Measurements from ENCODE around the gene ANKRD11.
"Not testable (repeated sequence)": the region's sequence is repeated elsewhere in the genome, so short reads cannot be mapped to it uniquely, and the experiment has no call there.

ANKRD11 gene

DNA sequence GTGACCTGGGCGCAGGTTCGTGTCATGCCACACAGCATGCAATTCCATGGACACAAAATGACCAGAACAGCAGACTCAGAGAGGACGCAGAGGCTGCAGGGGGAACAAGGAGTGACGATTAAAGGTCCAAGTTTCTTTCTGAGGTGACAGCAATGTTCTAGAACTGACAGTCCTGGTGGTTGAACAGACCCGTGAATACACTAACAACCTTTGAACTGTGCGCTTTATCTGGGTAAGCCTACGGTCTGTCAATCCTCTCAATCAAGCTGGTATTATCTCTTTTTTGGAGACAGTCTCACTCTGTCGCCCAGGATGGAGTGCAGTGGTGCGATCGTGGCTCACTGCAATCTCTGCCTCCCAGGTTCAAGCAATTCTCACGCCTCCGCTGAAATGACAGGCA is 138.7 kb downstream of the ANKRD11 start:
- DNase-seq (ENCODE audit: low read depth, low spot score) = no peak

- no peak for DNase-seq (ENCODE audit: low read depth, low spot score)
Measured at GRCh38 chr16:89350701-89351380, 139.5 kb downstream of the ANKRD11 start.

DNA sequence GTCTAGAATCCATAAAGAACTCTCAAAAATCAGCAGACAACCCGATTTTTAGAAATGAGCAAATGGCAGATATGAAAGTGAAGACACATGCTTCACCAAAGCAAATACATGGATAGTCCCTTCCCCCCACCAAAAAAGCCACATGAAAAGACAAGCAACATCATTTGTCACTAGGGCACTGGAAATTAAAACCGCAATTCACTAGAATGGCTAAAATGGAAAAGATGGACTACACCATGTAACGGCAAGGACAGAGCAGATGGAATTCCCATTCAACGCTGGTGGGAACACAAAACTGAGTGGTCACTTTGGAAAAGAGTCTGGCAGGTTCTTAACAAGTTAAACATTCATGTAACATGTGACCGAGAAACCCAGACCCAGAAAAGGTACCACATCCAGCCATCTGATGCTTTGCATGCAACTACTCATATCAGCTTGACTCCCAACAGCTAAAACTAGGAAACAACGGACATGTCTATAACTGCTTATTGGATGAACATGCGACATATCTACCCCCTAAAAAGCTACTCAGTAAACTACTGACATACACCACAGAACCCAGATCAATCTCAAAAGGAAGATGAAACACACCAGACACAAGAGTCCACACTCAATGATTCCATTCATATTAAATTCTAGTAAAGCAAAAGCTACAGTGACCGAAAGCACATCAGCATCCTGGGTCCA is 140.3 kb downstream of the ANKRD11 start:
- no peak for DNase-seq (ENCODE audit: low read depth, low spot score)

DNA sequence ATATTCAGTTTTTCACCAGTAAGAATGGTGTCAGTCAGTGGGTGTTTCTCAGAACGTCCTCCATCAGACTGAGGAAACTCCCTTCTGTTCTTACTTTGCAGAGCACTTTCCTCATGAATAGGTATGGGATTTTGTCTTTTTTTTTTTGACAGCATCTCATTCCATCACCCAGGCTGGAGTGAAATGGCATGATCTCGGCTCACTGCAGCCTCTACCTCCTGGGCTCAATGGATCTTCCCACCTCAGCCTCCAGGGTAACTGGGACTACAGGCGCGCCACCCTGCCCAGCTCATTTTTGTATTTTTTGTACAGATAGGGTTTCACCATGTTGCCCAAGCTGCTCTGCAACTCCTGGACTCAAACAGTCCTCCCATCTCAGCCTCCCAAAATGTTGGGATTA is 142.6 kb downstream of the ANKRD11 start:
- DNase-seq (ENCODE audit: low read depth, low spot score) = no peak

- no peak for DNase-seq (ENCODE audit: low read depth, low spot score)
Measured at GRCh38 chr16:89346869-89347268, 143.5 kb downstream of the ANKRD11 start.

DNA sequence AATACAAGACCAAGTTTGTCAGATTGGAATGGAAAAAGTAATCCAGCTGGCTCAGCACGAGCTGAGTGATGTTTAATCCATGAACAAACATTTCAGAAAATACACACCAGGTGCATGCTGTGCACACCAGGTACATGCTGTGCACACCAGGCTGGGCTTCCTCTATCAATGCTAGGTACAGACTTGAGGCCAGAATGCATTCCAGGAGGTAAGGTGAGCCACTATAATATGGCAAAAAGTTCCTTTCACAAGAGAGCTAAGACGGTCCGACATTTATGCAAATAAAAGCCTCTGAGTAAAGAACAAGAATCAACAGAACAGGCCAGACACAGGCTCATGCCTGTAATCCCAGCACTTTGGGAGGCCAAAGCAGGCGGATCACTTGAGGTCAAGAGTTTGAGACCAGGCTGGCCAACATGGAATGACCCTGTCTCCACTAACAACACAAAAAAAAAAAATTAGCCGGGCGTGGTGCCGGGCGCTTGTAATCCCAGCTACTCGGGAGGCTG is 144.7 kb downstream of the ANKRD11 start:
- DNase-seq (ENCODE audit: low read depth, low spot score) = no peak

DNA sequence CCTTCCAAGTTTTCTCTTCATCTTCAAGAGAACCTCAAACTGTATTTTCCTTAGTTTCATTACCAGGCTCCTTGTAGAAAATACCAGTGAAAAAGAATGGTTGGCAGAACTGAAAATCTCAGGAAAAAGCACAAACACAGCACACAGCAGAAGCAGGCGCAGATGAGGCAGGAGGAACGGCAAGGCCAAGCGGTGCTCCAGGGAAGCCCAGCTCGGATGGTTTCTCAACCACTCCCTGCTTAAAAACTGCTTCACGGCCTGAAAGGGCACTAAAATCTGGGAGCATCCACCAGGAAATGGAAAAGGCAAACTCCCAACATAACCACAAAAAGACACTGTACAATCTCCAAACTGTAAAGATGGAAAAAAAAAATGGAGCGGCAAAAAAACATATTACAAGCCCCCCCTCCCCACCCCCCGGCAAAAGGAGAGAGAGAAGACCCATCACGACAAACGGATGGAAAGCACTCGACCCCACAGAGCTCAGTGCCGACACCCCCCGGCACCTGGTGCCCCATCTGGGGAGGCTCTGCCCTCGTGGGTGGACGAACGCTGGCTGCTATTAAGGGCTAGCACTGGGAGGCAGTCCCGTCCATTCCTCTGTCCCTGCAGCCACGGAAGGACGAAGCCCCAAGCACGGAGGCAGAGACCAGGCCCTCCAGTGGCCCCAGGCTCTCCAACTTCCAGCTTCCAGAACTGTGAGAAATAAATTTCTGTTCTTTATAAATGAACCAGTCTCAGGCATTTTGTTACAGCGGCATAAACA is 145.3 kb downstream of the ANKRD11 start:
- no peak for DNase-seq (ENCODE audit: low read depth, low spot score)

- no peak for DNase-seq (ENCODE audit: low read depth, low spot score)
Measured at GRCh38 chr16:89344458-89344834, 145.9 kb downstream of the ANKRD11 start.

DNA sequence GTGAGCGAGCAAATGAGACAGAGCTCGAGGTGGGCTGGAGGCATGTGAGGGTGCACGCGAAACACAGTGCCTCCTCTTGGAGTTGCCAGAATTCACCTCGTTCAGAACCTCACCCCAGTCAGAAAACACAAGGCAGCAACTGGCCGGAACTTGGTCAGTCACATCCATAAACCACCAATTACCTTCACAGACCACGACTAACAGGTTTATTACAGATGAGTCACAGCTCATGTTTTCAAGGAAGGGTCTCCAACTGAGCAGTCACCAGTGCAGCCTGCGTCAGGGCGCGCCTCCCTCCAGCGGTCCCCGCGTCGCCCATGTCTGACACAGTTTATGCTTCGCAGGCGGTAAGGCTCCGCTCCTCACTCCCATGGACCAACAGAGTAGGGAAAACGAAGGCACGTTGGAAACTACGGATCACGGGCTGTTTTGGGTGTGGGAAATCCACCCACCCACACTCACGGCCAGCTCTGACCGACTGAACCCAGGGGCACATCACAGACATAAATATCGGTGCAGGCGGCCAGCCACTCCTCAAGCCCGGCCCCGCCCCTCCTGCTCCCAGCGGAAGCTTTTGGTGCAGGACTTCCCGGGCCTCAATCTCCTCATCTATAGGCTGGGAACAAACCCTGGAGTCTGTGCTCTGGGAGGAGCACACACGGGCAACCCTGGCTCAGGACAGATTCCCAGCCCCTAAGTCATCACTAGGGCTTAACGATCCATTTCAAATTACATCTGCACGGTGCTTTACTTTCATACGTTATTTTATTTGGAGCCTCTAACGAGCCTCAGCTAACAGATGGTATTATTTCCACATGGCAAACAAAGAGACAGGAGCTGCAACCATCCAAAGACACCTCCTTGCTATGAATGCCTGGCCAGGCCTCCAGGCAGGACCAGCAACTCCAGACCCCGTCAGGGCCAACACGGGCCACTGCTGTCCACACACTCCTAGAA is 146.6 kb downstream of the ANKRD11 start:
- DNase-seq (ENCODE audit: low read depth, low spot score) = no peak

DNA sequence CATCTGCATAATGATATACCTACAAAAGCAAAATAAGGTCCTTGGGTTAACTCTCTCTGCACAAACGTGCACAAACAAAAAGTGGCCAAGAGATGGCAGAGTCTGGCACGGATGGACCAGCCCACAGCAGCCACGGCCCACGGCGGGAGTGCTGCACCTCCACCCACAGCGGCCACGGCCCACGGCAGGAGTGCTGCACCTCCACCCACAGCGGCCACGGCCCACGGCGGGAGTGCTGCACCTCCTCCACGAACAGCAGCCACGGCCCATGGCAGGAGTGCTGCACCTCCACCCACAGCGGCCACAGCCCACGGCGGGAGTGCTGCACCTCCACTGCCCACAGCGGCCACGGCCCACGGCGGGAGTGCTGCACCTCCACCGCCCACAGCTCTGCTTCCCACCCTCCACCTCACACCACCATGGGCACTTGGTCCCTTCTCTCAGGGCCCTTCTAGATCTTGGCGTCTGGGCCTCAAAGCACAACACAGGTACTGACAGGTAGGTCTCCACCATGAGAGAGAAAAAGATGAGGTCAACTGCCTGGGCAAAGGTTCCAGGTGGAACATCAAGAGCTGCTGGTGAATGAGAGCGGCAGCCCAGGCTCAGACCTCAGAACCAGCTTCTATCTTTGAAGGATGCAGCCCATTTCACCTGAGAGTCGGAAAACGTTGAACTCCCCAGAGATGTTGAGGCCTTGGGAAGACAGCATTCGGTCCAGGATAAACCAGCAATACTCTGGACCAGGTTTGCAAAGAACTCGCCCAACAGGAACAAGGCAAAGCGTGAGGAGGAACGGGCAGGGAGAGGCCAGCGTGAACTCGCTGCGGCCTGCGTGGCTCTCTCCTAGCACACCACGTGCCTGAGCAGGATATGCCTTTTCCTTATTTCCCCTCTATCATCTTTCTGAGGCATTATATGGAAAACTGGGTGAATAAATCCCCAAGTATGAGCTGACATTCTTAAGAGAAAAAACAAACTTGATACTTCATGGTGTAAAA is 148.4 kb downstream of the ANKRD11 start:
- no peak for DNase-seq (ENCODE audit: low read depth, low spot score)

GRCh38 chr16:89341279-89341678 is 149.1 kb downstream of the ANKRD11 start:
- no peak for DNase-seq (ENCODE audit: low read depth, low spot score)

- DNase-seq (ENCODE audit: low read depth, low spot score) = no peak
Measured at GRCh38 chr16:89338863-89339262, 151.5 kb downstream of the ANKRD11 start.

- DNase-seq (ENCODE audit: low read depth, low spot score) = no peak
Measured at GRCh38 chr16:89337965-89338364, 152.4 kb downstream of the ANKRD11 start.

DNA sequence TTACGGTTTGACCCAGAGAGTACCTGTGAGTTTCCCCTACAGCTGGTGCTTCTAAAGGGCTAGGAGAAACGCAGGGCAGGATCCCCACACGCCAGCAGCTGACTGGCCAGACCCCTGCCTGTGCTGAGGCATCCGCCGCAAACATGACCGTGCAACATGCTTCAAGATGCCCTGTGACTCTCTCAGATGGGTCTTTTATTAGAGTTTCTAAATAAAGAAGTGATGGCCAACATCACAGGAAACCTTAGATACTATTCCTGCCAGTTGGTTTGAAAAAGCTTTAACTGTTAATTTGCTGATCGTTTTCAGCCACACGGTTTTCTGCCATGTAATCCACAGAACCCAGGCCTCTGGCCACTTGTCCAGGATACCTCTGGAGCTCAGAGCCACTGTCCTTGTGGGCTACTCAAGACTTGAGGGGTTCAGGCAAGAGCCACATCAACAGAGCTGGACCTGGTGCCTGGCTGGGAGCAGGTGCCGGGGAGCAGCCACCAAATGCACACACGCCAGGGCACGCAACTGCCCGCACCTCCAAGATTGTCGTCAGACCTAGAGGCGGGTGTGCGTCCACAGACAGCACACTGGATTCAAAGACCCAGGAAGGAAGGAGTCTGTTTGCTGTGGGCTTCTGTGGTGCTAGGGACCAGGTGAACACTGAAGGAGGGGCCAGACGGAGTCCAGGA is 154.4 kb downstream of the ANKRD11 start:
- no peak for DNase-seq (ENCODE audit: low read depth, low spot score)

DNA sequence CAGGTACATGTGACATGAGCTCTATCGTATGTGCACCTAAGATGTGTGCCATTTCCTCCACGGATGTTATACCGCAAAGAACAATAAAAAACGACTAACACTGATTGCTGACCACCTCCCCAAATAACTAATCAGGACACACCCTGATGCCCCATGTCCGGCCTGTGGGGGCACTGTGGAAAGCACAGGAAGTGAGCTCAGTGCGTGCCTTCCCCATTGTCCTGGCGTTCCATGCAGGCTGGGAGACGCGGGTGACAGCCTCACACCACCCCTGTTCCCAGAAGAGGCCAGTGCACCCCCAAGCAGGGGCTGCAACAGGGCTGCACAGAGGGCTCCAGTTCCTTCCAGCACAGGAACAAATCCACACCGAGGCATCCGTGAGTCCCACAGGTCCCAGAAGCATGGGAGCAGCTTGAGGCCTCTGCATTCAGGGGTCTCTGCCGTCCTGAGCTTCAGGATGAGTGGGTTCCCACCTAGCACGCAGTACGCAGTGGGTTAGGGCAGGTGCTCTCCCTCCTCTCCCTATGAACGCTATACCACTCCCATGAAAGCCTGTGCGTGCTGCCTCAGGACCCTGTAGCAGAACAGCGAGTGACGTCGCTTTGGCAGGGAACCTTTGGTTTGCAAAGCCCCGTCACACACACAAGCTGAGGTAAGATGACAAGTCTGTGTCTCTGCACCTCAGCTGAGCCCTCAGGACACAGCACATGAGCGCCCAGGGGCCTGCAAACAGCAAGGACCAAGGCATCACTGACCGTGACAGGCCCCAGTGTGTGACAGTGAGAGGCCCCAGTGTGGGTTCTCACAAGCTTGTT is 155.2 kb downstream of the ANKRD11 start:
- no peak for DNase-seq (ENCODE audit: low read depth, low spot score)

DNA sequence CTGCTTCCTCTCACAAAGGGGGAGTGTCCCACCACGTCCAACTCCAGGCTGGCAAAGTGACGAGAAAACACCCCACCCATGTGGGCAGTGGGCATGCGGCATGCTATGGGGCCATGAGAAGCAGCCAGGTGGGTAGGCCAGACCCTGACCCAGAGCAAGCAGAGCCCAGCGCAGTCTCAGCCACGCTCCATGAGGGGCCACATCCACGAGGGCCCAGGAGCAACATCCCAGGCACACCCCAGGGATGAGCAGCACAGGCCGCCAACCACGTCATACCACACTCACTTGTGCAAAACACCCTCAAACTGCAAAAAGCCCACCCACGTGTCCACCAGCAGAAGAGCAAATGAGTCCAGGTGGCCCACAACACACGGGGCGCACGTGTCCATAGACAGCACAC is 155.9 kb downstream of the ANKRD11 start:
- no peak for DNase-seq (ENCODE audit: low read depth, low spot score)

- DNase-seq (ENCODE audit: low read depth, low spot score) = no peak
Measured at GRCh38 chr16:89334050-89334449, 156.3 kb downstream of the ANKRD11 start.

DNA sequence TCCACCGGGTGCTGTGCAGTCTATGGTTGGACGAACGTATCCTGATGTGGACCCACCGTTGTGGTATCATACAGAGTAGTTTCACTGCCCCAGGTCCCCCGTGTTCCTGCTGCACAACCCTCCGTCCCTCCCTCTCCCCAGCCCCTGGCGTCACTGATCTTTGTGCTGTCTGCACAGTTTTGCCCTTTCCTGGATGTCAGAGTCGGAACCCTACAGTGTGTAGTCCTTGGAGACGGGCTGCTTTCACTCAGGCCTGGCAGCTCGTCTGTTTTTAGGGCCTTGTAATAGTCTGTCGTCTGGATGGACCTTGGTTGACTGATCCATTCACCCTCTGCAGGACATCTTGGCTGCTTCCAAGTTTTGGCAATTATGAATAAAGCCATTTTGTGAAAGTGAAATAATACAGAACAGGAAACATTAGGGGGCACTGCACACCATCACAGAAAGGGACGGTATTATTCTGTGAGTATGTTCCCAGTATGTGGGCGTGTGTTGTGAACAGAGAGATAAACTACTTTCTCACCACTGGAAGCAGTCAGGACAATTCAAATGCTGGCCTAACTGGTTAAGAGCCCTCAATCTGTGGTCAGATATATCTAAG is 156.9 kb downstream of the ANKRD11 start:
- DNase-seq (ENCODE audit: low read depth, low spot score) = not testable (repeated sequence)
